Measurements from ENCODE around the gene NELFB.

- TF ChIP-seq CTCF (IDR thresholded peaks at IDR 0.05), result no peak
- no peak for TF ChIP-seq POLR2A (IDR thresholded peaks at IDR 0.05)
- TF ChIP-seq POLR2AphosphoS5 (IDR thresholded peaks at IDR 0.05), result peak in 2 of 3 donors; percentile 18 to 69
Measured at GRCh38 chr9:137242269-137243203, 12.6 kb upstream of the NELFB start.

Measured in transverse colon (tissue), 4 donors.